ENCODE data around the gene MAPK1. TPM values are rescaled to one million over a fixed set of nuclear protein-coding genes. Genes with fewer than 3 reads are reported as not detected.

MAPK1 gene
- total RNA-seq, 1 experiment from 2014 or later = 122 TPM

DNA sequence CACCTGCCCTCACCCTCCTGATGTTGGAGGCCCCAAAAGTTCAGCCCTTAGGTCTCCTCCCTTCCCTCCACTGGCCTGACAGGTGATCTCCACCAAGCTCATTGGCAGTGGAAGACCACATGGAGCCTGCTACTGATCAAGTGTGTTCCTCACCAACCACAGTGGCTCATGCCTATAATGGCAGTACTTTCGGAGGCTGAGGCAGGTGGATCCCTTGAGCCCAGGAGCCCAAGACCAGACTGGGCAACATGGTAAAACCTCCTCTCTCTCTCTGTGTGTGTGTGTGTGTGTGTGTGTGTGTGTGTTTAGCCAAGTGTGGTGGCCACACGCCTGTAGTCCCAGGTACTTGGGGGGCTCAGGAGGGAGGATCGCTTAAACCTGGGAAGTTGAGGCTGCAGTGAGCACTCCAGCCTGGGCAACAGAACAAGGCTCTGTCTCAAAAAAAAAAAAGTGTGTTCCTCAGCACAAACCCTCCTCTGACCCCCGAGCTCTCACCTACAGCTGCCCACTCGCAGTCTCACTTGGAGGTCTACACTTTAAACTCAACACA is 127.5 kb downstream of the MAPK1 start:
- no peaks in the 10 kb centered on the region for H3K36me3 ChIP-seq (ENCODE audit: control insufficient read depth, insufficient read depth, low read length)
- CTCF ChIA-PET = no interaction called here
- no TSS peak for BruUV-seq (replicated peaks)
- 0 out of 2 replicates have a peak, but pooled peaks cover under 1% of the 10 kb centered on the region for H3K4me1 ChIP-seq (ENCODE audit: control insufficient read depth, insufficient read depth, low read length)
- intact Hi-C loops (cut with micrococcal nuclease; ENCODE audit: unreplicated experiment) (no loop called here), in situ Hi-C loops (cut with HindIII; ENCODE audit: low pct_unique_long_range_greater_than_20kb, low sequenced_read_pairs) (no loop called here)
- no peak overlapping the region for H3K27ac ChIP-seq (ENCODE audit: low read length)
- DNase-seq (ENCODE audit: low read depth, low spot score) (no peak), ATAC-seq (no peak)
- H3K27me3 ChIP-seq (ENCODE audit: control insufficient read depth, insufficient read depth, low read length) = no peaks in the 10 kb centered on the region
- H3K4me3 ChIP-seq (ENCODE audit: low read depth in 2 of 2, low read length in 2 of 2) = no peak overlapping the region
- TF ChIP-seq SIN3A (IDR thresholded peaks at IDR 0.05; ENCODE audit: borderline replicate concordance, insufficient read depth, low read depth, low read length) (no peak), TCF7L2 (IDR thresholded peaks at IDR 0.05; ENCODE audit: low read depth, low read length) (no peak)
- TF ChIP-seq, protein P1, sequence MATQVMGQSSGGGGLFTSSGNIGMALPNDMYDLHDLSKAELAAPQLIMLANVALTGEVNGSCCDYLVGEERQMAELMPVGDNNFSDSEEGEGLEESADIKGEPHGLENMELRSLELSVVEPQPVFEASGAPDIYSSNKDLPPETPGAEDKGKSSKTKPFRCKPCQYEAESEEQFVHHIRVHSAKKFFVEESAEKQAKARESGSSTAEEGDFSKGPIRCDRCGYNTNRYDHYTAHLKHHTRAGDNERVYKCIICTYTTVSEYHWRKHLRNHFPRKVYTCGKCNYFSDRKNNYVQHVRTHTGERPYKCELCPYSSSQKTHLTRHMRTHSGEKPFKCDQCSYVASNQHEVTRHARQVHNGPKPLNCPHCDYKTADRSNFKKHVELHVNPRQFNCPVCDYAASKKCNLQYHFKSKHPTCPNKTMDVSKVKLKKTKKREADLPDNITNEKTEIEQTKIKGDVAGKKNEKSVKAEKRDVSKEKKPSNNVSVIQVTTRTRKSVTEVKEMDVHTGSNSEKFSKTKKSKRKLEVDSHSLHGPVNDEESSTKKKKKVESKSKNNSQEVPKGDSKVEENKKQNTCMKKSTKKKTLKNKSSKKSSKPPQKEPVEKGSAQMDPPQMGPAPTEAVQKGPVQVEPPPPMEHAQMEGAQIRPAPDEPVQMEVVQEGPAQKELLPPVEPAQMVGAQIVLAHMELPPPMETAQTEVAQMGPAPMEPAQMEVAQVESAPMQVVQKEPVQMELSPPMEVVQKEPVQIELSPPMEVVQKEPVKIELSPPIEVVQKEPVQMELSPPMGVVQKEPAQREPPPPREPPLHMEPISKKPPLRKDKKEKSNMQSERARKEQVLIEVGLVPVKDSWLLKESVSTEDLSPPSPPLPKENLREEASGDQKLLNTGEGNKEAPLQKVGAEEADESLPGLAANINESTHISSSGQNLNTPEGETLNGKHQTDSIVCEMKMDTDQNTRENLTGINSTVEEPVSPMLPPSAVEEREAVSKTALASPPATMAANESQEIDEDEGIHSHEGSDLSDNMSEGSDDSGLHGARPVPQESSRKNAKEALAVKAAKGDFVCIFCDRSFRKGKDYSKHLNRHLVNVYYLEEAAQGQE (IDR thresholded peaks at IDR 0.05; ENCODE audit: insufficient read depth in 1 of 2, low read depth in 2 of 2, low read length in 1 of 2) = no peak
- TF ChIP-seq, protein P2, sequence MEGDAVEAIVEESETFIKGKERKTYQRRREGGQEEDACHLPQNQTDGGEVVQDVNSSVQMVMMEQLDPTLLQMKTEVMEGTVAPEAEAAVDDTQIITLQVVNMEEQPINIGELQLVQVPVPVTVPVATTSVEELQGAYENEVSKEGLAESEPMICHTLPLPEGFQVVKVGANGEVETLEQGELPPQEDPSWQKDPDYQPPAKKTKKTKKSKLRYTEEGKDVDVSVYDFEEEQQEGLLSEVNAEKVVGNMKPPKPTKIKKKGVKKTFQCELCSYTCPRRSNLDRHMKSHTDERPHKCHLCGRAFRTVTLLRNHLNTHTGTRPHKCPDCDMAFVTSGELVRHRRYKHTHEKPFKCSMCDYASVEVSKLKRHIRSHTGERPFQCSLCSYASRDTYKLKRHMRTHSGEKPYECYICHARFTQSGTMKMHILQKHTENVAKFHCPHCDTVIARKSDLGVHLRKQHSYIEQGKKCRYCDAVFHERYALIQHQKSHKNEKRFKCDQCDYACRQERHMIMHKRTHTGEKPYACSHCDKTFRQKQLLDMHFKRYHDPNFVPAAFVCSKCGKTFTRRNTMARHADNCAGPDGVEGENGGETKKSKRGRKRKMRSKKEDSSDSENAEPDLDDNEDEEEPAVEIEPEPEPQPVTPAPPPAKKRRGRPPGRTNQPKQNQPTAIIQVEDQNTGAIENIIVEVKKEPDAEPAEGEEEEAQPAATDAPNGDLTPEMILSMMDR (IDR thresholded peaks at IDR 0.05) = no peak
- POLR2A ChIA-PET = no interaction called here
- H3K9me3 ChIP-seq (ENCODE audit: control insufficient read depth, insufficient read depth, low read depth, low read length) = no peaks in the 10 kb centered on the region

DNA sequence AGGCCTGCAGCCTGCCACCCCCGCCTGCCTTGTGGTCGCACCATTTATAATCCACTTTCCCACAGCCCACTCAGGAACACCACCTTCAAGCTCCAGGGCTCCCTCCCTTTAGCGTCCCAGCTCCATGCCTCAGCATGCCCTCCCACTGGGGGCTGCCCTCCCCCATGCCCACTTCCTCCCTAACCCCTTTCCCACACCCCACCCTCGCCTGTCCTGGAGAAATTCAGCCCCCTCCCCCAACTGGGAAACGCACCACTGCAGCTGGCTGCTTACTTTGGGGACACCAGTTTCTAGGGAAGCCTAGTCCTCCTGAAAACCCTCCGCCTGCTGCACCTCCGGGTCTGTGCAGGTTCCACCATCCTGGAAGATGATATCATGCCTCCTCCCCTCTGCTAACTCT is 128.5 kb downstream of the MAPK1 start:
- TF ChIP-seq, protein P2 (IDR thresholded peaks at IDR 0.05) = no peak
- TF ChIP-seq TCF7L2 (IDR thresholded peaks at IDR 0.05; ENCODE audit: low read depth, low read length) (no peak), SIN3A (IDR thresholded peaks at IDR 0.05; ENCODE audit: borderline replicate concordance, insufficient read depth, low read depth, low read length) (no peak), POLR2AphosphoS5 (IDR thresholded peaks at IDR 0.05; ENCODE audit: low read depth, low read length) (no peak)
- TF ChIP-seq, protein P1 (IDR thresholded peaks at IDR 0.05; ENCODE audit: insufficient read depth in 1 of 2, low read depth in 2 of 2, low read length in 1 of 2) = no peak
- H3K27me3 ChIP-seq (ENCODE audit: control insufficient read depth, insufficient read depth, low read length) = no peaks in the 10 kb centered on the region
- H3K36me3 ChIP-seq (ENCODE audit: control insufficient read depth, insufficient read depth, low read length) = no peaks in the 10 kb centered on the region
- H3K4me3 ChIP-seq (ENCODE audit: low read depth in 2 of 2, low read length in 2 of 2) = no peak overlapping the region
- intact Hi-C loops (cut with micrococcal nuclease; ENCODE audit: unreplicated experiment) (no loop called here), in situ Hi-C loops (cut with HindIII; ENCODE audit: low pct_unique_long_range_greater_than_20kb, low sequenced_read_pairs) (no loop called here)
- no peak for DNase-seq (ENCODE audit: low read depth, low spot score)
- no TSS peak for BruUV-seq (replicated peaks)
- ChIA-PET CTCF (interaction anchor here (0.6 kb wide), 1 partner anchor 199 kb away, joined by 4 read pairs; no protein-coding TSS in a partner anchor), POLR2A (no interaction called here)
- H3K4me1 ChIP-seq (ENCODE audit: control insufficient read depth, insufficient read depth, low read length) = peaks cover 6% of the 10 kb centered on the region; the same call in 1 of the 2 replicates
- H3K27ac ChIP-seq (ENCODE audit: low read length) = no peak overlapping the region
- no peaks in the 10 kb centered on the region for H3K9me3 ChIP-seq (ENCODE audit: control insufficient read depth, insufficient read depth, low read depth, low read length)
- ATAC-seq = no peak
